Loucy (cell line): ENCODE results near the gene LSM7.

Experiments
- H2AFZ ChIP-seq: fragments of 200-600 bp; sonication (generic); 2 replicates; pipeline ENCODE4 v1.6.0; 2016; ENCODE audit warnings: antibody characterized with exemption, mild to moderate bottlenecking, low read length, moderate library complexity
- H3F3A ChIP-seq: fragments of 200-600 bp; 2 replicates; pipeline ENCODE4 v1.6.0; 2016; ENCODE audit warnings: antibody characterized with exemption, low read depth, mild to moderate bottlenecking
- H3K27me3 ChIP-seq: fragments of 200-600 bp; sonication (generic); 2 replicates; pipeline ENCODE4 v1.6.1; 2014; ENCODE audit warnings: low read length, mild to moderate bottlenecking; ENCODE audit not compliant: insufficient read depth, poor library complexity, severe bottlenecking
- H3K36me3 ChIP-seq: fragments of 200-600 bp; sonication (generic); 2 replicates; pipeline ENCODE4 v1.6.1; 2016; ENCODE audit warnings: low read length; ENCODE audit not compliant: insufficient read depth
- H3K4me1 ChIP-seq: fragments of 200-600 bp; sonication (generic); 2 replicates; pipeline ENCODE4 v1.5.1; 2014; ENCODE audit warnings: low read length, mild to moderate bottlenecking; ENCODE audit not compliant: insufficient read depth, poor library complexity, severe bottlenecking
- H3K4me2 ChIP-seq: fragments of 200-600 bp; sonication (generic); 2 replicates; pipeline ENCODE4 v1.6.0; 2014; ENCODE audit warnings: antibody characterized with exemption, low read length, low read depth, mild to moderate bottlenecking; ENCODE audit not compliant: poor library complexity, severe bottlenecking
- H3K4me3 ChIP-seq: fragments of 200-600 bp; sonication (generic); 2 replicates; pipeline ENCODE4 v1.5.1; 2014; ENCODE audit warnings: low read length, mild to moderate bottlenecking, mixed read lengths; ENCODE audit not compliant: poor library complexity, severe bottlenecking
- H3K79me2 ChIP-seq: fragments of 200-600 bp; sonication (generic); 2 replicates; pipeline ENCODE4 v1.6.1; 2014; ENCODE audit warnings: low read length; ENCODE audit not compliant: insufficient read depth
- H3K9ac ChIP-seq: fragments of 200-600 bp; sonication (generic); 2 replicates; pipeline ENCODE4 v1.6.0; 2014; ENCODE audit warnings: mild to moderate bottlenecking, low read depth, low read length, moderate library complexity; ENCODE audit not compliant: poor library complexity, severe bottlenecking
- H3K9me2 ChIP-seq: fragments of 200-600 bp; sonication (generic); replicated peaks from 2 replicates; pipeline ENCODE4 v1.6.1; 2016; ENCODE audit warnings: low read depth, low read length, mixed read lengths
- H3K9me3 ChIP-seq: fragments of 200-600 bp; sonication (generic); 2 replicates; pipeline ENCODE4 v1.6.1; 2014; ENCODE audit warnings: mild to moderate bottlenecking, antibody characterized with exemption, low read length, low read depth; ENCODE audit not compliant: insufficient read depth
- H4K20me1 ChIP-seq: fragments of 200-600 bp; sonication (generic); 2 replicates; pipeline ENCODE4 v1.6.0; 2014; ENCODE audit warnings: antibody characterized with exemption, low read length, mild to moderate bottlenecking; ENCODE audit not compliant: insufficient read depth, poor library complexity, severe bottlenecking
- EZH2phosphoT487 ChIP-seq: fragments of 200-600 bp; IDR thresholded peaks from 2 replicates; pipeline ENCODE4 v1.6.1; 2018; ENCODE audit warnings: antibody characterized with exemption, mild to moderate bottlenecking, moderate library complexity, borderline replicate concordance
- TF ChIP-seq, protein P1 (sequence below): fragments of 200-600 bp; sonication (generic); conservative IDR thresholded peaks from 2 replicates; pipeline ENCODE4 v1.5.1; 2014; ENCODE audit warnings: mild to moderate bottlenecking, antibody characterized with exemption, low read length

LSM7 gene

GRCh38 chr19:2290441-2291184, 37.8 kb downstream of the LSM7 start:
- no peaks in the 10 kb centered on the region for H3K9me2 ChIP-seq
- H3K4me1 ChIP-seq: peaks cover 5% of the 10 kb centered on the region
- no peaks in the 10 kb centered on the region for H3K9me3 ChIP-seq
- no peaks in the 10 kb centered on the region for H4K20me1 ChIP-seq
- H3F3A ChIP-seq: no peaks in the 10 kb centered on the region
- no peak overlapping the region for H2AFZ ChIP-seq
- no peak overlapping the region for H3K4me2 ChIP-seq
- TF ChIP-seq EZH2phosphoT487: no peak
- no peak overlapping the region for H3K9ac ChIP-seq
- no peaks in the 10 kb centered on the region for H3K27me3 ChIP-seq
- H3K79me2 ChIP-seq: no peaks in the 10 kb centered on the region
- H3K4me3 ChIP-seq: no peak overlapping the region
- no peaks in the 10 kb centered on the region for H3K36me3 ChIP-seq

DNA sequence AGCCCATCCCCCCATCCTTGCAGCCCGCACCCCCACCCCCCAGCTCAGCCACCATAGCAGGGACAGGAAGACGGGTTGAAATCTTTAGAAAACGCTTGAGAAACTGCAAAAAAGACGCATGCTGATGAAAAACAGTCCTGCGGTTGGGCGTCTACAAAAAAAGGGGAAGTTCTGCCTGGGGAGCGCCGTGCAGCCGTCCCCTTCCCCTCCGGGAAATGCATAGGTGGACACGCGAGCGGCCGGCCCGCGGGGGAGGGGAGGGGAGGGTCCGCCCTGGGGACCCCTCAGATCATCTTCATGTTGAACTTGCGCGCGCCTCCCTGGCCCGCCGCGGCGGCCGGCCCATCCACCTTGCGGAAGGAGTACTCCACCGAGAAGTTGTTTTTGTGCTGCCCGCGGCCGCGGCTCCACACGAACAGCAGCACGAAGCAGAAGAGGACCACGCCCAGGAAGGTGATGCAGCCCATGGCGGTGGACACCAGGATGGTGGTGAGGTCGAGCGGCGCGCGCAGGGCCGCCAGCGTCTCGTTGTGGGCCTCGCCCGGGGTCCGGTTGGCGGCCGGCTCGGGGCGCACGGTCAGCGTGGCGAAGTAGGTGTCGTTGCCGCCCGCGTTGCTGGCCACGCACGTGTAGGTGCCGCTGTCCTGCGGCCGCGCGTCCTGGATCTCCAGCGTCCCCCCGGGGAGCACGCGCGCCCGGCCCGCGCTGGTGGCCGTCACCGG, 38.5 kb downstream of the LSM7 start:
- no peaks in the 10 kb centered on the region for H3K9me2 ChIP-seq
- H3K79me2 ChIP-seq: no peaks in the 10 kb centered on the region
- H3K4me2 ChIP-seq: no peak overlapping the region
- no peak overlapping the region for H3K4me3 ChIP-seq
- no peaks in the 10 kb centered on the region for H3K27me3 ChIP-seq
- H3K9me3 ChIP-seq: no peaks in the 10 kb centered on the region
- no peak overlapping the region for H2AFZ ChIP-seq
- H3F3A ChIP-seq: no peaks in the 10 kb centered on the region
- no peak overlapping the region for H3K9ac ChIP-seq
- peaks cover 5% of the 10 kb centered on the region for H3K4me1 ChIP-seq
- H3K36me3 ChIP-seq: no peaks in the 10 kb centered on the region
- TF ChIP-seq EZH2phosphoT487: no peak
- TF ChIP-seq, protein P1, sequence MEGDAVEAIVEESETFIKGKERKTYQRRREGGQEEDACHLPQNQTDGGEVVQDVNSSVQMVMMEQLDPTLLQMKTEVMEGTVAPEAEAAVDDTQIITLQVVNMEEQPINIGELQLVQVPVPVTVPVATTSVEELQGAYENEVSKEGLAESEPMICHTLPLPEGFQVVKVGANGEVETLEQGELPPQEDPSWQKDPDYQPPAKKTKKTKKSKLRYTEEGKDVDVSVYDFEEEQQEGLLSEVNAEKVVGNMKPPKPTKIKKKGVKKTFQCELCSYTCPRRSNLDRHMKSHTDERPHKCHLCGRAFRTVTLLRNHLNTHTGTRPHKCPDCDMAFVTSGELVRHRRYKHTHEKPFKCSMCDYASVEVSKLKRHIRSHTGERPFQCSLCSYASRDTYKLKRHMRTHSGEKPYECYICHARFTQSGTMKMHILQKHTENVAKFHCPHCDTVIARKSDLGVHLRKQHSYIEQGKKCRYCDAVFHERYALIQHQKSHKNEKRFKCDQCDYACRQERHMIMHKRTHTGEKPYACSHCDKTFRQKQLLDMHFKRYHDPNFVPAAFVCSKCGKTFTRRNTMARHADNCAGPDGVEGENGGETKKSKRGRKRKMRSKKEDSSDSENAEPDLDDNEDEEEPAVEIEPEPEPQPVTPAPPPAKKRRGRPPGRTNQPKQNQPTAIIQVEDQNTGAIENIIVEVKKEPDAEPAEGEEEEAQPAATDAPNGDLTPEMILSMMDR: no peak
- H4K20me1 ChIP-seq: no peaks in the 10 kb centered on the region

DNA sequence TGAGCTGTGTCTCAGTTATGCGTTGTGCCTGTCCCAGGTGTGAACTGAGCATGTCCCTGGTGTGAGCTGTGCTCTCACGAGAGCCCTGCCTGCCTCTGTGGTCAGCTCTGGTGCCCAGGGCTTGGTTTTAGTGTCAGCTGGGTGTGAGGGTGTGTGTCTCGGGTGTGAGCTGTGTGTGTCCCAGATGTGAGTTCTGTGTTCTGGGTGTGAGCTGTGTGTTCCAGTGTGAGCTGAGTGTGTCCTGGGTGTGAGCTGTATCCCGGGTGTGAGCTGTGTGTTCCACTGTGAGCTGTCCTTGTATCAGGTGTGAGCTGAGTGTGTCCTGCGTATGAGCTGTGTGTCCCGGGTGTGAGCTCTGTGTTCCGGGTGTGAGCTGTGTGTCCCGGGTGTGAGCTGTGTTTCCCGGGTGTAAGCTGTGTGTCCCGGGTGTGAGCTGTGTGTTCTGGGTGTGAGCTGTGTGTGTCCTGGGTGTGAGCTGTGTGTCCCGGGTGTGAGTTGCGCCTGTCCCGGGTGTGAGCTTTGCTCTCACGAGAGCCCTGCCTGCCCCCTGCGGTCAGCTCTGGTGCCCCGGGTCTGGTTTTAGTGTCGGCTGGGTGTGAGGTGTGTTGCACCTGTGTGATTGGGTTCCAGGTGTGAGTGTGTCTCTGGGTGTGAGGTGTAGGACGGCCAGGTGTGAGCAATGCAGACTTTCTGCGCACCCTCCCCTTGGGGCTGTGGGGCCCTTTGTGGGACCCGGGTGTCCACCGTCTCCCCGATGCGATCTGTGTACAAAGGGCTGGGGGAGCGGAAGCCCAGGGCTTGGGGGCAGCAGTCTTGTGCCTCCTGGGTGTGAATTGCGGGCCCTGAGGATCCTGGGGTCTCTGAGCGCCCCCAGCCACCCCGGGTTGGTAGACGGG, 39.3 kb downstream of the LSM7 start:
- Histone ChIP-seq H3K9me2 (no peaks in the 10 kb centered on the region), H3F3A (no peaks in the 10 kb centered on the region), H3K9ac (no peak overlapping the region), H3K36me3 (no peaks in the 10 kb centered on the region), H4K20me1 (no peaks in the 10 kb centered on the region), H3K79me2 (no peaks in the 10 kb centered on the region), H3K9me3 (no peaks in the 10 kb centered on the region), H3K4me2 (no peak overlapping the region), H2AFZ (no peak overlapping the region), H3K27me3 (no peaks in the 10 kb centered on the region), H3K4me1 (peaks cover 5% of the 10 kb centered on the region), H3K4me3 (no peak overlapping the region)
- TF ChIP-seq, protein P1: no peak
- no peak for TF ChIP-seq EZH2phosphoT487
